Keratinocyte (primary cell): Measurements from ENCODE around the gene ANGPTL4.

Experiments used
- EZH2 ChIP-seq: IDR thresholded peaks from one replicate; pipeline ENCODE4 v1.6.1; 2012; ENCODE audit warnings: inconsistent platforms, mild to moderate bottlenecking, low read length, moderate library complexity
- TF ChIP-seq, protein P1 (sequence below), 3 experiments: IDR thresholded peaks in 1 of 3; conservative IDR thresholded peaks in 1 of 3; optimal IDR thresholded peaks in 1 of 3; 2 replicates in 2 of 3; 3 replicates in 1 of 3; pipeline versions ENCODE3 to v1.5.1; 2011; ENCODE audit warnings: low read length in 3 of 3, mild to moderate bottlenecking in 3 of 3, moderate library complexity in 2 of 3, control low read depth in 1 of 3, inconsistent platforms in 1 of 3; ENCODE audit not compliant: insufficient read depth in 2 of 3; ENCODE audit errors: extremely low read depth in 1 of 3

DNA sequence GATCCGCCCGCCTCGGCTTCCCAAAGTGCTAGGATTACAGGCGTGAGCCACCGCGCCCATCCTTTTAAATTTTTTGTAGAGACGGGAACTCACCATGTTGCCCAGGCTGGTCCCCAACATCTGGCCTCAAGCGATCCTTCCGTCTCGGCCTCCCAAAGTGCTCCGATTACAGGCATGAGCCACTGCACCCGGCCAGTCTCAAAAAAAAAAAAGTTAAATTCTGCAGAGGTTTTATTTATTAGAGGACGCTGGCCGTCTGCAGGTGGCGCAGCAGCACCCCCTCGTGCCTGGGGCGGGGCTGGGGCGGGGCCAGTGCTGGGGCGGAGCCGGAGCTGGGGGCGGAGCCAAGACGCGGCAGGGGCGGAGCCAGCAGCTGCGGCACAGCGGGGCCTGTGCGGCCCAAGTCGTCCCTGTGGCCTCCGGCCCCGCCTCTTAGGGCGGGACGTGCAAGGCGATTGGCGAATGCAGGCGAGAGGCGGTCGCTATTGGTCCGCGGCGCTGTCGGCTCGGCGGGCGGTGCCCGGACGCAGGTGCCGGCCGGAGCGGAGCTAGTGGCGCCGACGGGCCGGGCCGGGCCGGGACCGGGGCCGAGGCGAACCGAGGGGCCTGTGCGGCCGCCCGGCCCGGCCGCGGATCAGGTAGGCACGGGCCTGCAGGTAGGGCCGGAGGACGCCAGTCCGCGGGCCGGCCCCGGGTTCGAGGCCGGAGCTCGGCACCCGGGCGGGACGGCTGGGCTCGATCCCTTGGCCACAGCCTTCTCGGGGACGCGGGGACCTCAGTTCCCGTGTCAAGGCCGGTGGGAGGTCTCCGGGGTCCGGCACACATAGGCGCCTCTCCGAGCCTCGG, 49.1 kb downstream of the ANGPTL4 start, which contains the start of gene MARCHF2:
- TF ChIP-seq, protein P1, sequence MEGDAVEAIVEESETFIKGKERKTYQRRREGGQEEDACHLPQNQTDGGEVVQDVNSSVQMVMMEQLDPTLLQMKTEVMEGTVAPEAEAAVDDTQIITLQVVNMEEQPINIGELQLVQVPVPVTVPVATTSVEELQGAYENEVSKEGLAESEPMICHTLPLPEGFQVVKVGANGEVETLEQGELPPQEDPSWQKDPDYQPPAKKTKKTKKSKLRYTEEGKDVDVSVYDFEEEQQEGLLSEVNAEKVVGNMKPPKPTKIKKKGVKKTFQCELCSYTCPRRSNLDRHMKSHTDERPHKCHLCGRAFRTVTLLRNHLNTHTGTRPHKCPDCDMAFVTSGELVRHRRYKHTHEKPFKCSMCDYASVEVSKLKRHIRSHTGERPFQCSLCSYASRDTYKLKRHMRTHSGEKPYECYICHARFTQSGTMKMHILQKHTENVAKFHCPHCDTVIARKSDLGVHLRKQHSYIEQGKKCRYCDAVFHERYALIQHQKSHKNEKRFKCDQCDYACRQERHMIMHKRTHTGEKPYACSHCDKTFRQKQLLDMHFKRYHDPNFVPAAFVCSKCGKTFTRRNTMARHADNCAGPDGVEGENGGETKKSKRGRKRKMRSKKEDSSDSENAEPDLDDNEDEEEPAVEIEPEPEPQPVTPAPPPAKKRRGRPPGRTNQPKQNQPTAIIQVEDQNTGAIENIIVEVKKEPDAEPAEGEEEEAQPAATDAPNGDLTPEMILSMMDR (optimal IDR thresholded peaks at IDR 0.05 in 1 of 3, IDR thresholded peaks at IDR 0.05 in 1 of 3, conservative IDR thresholded peaks at IDR 0.05 in 1 of 3; ENCODE audit: extremely low read depth in 1 of 3, insufficient read depth in 2 of 3, low read length in 3 of 3) = peak in 2 of 3 experiments; percentile 51 to 56
- no peak for TF ChIP-seq EZH2
